ENCODE data around the gene C1GALT1C1. TPM values are rescaled to one million over a fixed set of nuclear protein-coding genes. Genes with fewer than 3 reads are reported as not detected.

Gene C1GALT1C1
- total and polyA plus RNA-seq, 2 experiments from 2014 or later: 16.3 to 18.8 TPM

GRCh38 chrX:120672841-120673530, 43.1 kb upstream of the C1GALT1C1 start (continued):
- TF ChIP-seq, protein P1, sequence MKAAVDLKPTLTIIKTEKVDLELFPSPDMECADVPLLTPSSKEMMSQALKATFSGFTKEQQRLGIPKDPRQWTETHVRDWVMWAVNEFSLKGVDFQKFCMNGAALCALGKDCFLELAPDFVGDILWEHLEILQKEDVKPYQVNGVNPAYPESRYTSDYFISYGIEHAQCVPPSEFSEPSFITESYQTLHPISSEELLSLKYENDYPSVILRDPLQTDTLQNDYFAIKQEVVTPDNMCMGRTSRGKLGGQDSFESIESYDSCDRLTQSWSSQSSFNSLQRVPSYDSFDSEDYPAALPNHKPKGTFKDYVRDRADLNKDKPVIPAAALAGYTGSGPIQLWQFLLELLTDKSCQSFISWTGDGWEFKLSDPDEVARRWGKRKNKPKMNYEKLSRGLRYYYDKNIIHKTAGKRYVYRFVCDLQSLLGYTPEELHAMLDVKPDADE (IDR thresholded peaks at IDR 0.05): no peak
- TF ChIP-seq, protein P2, sequence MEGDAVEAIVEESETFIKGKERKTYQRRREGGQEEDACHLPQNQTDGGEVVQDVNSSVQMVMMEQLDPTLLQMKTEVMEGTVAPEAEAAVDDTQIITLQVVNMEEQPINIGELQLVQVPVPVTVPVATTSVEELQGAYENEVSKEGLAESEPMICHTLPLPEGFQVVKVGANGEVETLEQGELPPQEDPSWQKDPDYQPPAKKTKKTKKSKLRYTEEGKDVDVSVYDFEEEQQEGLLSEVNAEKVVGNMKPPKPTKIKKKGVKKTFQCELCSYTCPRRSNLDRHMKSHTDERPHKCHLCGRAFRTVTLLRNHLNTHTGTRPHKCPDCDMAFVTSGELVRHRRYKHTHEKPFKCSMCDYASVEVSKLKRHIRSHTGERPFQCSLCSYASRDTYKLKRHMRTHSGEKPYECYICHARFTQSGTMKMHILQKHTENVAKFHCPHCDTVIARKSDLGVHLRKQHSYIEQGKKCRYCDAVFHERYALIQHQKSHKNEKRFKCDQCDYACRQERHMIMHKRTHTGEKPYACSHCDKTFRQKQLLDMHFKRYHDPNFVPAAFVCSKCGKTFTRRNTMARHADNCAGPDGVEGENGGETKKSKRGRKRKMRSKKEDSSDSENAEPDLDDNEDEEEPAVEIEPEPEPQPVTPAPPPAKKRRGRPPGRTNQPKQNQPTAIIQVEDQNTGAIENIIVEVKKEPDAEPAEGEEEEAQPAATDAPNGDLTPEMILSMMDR (conservative IDR thresholded peaks at IDR 0.05; ENCODE audit: low read depth in 2 of 2): no peak
- no peak for TF ChIP-seq EZH2 (IDR thresholded peaks at IDR 0.05; ENCODE audit: low read depth, unreplicated experiment)

DNA sequence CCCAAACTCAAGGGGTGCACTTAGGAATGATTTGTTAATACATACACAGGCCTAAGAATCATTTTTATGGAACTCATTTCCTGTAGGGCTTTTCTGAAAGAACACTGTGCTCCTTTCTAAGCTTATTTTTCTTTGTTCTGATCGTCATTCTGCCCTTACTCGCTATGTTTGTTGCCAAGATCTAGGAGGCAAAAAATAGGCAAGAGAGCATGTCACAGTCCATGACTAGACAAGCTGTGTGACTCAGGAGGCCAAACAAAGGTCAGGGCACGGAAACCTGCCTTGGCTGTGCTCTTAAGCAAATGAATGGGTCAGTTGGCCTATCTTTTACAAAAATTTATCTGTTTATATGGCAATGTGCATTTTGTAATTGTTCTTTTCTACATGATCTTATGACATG, 42.5 kb upstream of the C1GALT1C1 start:
- Mint-ChIP-seq H3K27me3 (ENCODE audit: insufficient read depth, low read depth, poor library complexity) (peaks cover 2% of the 10 kb centered on the region), H3K4me3 (no peak overlapping the region), H3K9me3 (no peaks in the 10 kb centered on the region), H3K27ac (no peak overlapping the region), H3K4me1 (no peaks in the 10 kb centered on the region), H3K36me3 (ENCODE audit: low read depth) (no peaks in the 10 kb centered on the region)
- no peaks in the 10 kb centered on the region for H4K20me1 ChIP-seq (replicated peaks; ENCODE audit: insufficient read depth)
- H3F3A ChIP-seq (replicated peaks; ENCODE audit: low read depth): no peaks in the 10 kb centered on the region
- ATAC-seq: no peak
- H3K4me2 ChIP-seq: no peak overlapping the region
- no peak overlapping the region for H2AFZ ChIP-seq
- no peaks in the 10 kb centered on the region for H3K36me3 ChIP-seq (ENCODE audit: insufficient read depth)
- H3K9me2 ChIP-seq (ENCODE audit: insufficient read depth): no peaks in the 10 kb centered on the region
- no peak for DNase-seq (ENCODE audit: low spot score)
- H3K4me3 ChIP-seq: no peak overlapping the region
- H3K27me3 ChIP-seq (ENCODE audit: insufficient read depth): no peaks in the 10 kb centered on the region
- no peaks in the 10 kb centered on the region for H3K4me1 ChIP-seq (ENCODE audit: insufficient read depth)
- H3K27ac ChIP-seq (ENCODE audit: low read depth): no peak overlapping the region
- H3K79me2 ChIP-seq (replicated peaks; ENCODE audit: insufficient read depth): no peaks in the 10 kb centered on the region
- TF ChIP-seq CREB1 (CRISPR knock-in tag; IDR thresholded peaks at IDR 0.05; ENCODE audit: low read depth): no peak
- TF ChIP-seq, protein P2 (conservative IDR thresholded peaks at IDR 0.05; ENCODE audit: low read depth in 2 of 2): no peak
- TF ChIP-seq, protein P1 (IDR thresholded peaks at IDR 0.05): no peak
- TF ChIP-seq, protein P3, sequence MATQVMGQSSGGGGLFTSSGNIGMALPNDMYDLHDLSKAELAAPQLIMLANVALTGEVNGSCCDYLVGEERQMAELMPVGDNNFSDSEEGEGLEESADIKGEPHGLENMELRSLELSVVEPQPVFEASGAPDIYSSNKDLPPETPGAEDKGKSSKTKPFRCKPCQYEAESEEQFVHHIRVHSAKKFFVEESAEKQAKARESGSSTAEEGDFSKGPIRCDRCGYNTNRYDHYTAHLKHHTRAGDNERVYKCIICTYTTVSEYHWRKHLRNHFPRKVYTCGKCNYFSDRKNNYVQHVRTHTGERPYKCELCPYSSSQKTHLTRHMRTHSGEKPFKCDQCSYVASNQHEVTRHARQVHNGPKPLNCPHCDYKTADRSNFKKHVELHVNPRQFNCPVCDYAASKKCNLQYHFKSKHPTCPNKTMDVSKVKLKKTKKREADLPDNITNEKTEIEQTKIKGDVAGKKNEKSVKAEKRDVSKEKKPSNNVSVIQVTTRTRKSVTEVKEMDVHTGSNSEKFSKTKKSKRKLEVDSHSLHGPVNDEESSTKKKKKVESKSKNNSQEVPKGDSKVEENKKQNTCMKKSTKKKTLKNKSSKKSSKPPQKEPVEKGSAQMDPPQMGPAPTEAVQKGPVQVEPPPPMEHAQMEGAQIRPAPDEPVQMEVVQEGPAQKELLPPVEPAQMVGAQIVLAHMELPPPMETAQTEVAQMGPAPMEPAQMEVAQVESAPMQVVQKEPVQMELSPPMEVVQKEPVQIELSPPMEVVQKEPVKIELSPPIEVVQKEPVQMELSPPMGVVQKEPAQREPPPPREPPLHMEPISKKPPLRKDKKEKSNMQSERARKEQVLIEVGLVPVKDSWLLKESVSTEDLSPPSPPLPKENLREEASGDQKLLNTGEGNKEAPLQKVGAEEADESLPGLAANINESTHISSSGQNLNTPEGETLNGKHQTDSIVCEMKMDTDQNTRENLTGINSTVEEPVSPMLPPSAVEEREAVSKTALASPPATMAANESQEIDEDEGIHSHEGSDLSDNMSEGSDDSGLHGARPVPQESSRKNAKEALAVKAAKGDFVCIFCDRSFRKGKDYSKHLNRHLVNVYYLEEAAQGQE (IDR thresholded peaks at IDR 0.05; ENCODE audit: unreplicated experiment): no peak
- TF ChIP-seq, protein P4, sequence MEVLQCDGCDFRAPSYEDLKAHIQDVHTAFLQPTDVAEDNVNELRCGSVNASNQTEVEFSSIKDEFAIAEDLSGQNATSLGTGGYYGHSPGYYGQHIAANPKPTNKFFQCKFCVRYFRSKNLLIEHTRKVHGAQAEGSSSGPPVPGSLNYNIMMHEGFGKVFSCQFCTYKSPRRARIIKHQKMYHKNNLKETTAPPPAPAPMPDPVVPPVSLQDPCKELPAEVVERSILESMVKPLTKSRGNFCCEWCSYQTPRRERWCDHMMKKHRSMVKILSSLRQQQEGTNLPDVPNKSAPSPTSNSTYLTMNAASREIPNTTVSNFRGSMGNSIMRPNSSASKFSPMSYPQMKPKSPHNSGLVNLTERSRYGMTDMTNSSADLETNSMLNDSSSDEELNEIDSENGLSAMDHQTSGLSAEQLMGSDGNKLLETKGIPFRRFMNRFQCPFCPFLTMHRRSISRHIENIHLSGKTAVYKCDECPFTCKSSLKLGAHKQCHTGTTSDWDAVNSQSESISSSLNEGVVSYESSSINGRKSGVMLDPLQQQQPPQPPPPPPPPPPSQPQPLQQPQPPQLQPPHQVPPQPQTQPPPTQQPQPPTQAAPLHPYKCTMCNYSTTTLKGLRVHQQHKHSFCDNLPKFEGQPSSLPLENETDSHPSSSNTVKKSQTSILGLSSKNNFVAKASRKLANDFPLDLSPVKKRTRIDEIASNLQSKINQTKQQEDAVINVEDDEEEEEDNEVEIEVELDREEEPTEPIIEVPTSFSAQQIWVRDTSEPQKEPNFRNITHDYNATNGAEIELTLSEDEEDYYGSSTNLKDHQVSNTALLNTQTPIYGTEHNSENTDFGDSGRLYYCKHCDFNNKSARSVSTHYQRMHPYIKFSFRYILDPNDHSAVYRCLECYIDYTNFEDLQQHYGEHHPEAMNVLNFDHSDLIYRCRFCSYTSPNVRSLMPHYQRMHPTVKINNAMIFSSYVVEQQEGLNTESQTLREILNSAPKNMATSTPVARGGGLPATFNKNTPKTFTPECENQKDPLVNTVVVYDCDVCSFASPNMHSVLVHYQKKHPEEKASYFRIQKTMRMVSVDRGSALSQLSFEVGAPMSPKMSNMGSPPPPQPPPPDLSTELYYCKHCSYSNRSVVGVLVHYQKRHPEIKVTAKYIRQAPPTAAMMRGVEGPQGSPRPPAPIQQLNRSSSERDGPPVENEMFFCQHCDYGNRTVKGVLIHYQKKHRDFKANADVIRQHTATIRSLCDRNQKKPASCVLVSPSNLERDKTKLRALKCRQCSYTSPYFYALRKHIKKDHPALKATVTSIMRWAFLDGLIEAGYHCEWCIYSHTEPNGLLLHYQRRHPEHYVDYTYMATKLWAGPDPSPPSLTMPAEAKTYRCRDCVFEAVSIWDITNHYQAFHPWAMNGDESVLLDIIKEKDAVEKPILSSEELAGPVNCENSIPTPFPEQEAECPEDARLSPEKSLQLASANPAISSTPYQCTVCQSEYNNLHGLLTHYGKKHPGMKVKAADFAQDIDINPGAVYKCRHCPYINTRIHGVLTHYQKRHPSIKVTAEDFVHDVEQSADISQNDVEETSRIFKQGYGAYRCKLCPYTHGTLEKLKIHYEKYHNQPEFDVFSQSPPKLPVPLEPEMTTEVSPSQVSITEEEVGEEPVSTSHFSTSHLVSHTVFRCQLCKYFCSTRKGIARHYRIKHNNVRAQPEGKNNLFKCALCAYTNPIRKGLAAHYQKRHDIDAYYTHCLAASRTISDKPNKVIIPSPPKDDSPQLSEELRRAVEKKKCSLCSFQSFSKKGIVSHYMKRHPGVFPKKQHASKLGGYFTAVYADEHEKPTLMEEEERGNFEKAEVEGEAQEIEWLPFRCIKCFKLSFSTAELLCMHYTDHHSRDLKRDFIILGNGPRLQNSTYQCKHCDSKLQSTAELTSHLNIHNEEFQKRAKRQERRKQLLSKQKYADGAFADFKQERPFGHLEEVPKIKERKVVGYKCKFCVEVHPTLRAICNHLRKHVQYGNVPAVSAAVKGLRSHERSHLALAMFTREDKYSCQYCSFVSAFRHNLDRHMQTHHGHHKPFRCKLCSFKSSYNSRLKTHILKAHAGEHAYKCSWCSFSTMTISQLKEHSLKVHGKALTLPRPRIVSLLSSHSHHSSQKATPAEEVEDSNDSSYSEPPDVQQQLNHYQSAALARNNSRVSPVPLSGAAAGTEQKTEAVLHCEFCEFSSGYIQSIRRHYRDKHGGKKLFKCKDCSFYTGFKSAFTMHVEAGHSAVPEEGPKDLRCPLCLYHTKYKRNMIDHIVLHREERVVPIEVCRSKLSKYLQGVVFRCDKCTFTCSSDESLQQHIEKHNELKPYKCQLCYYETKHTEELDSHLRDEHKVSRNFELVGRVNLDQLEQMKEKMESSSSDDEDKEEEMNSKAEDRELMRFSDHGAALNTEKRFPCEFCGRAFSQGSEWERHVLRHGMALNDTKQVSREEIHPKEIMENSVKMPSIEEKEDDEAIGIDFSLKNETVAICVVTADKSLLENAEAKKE (CRISPR knock-in tag; IDR thresholded peaks at IDR 0.05): no peak

All from GM23338 (cell line).